Ovary (tissue), 9 donors: ENCODE data around the gene ZMIZ1. TPM values are rescaled to one million over a fixed set of nuclear protein-coding genes. Genes with fewer than 3 reads are reported as not detected.

ENCODE experiments used
- DNase-seq, 5 donors: peaks; one replicate each; pipeline ENCODE4 v3.0.0-alpha.2; 2019 to 2020
- H3K27ac ChIP-seq, 2 donors: fragments of 200-600 bp; one replicate each; pipeline versions ENCODE4 v1.5.1 to v1.8.0; 2019 to 2022
- H3K27me3 ChIP-seq: fragments of 200-600 bp; one replicate; pipeline ENCODE4 v1.8.0; 2022
- H3K36me3 ChIP-seq: fragments of 200-600 bp; sonication (generic); one replicate; pipeline ENCODE4 v1.5.1; 2019
- H3K4me1 ChIP-seq: one replicate; pipeline ENCODE4 v1.8.1; 2013; ENCODE audit warnings: mild to moderate bottlenecking, moderate library complexity; ENCODE audit not compliant: insufficient read depth
- H3K4me3 ChIP-seq: fragments of 200-600 bp; sonication (generic); one replicate; pipeline ENCODE4 v1.5.1; 2017
- H3K9me3 ChIP-seq, 2 donors: fragments of 200-600 bp in 1 of 2; sonication (generic) in 1 of 2; one replicate each; pipeline versions ENCODE4 v1.5.1 to v1.8.1; 2013 to 2019; ENCODE audit warnings: mild to moderate bottlenecking in 1 of 2, moderate library complexity in 1 of 2
- CTCF ChIP-seq, 3 donors: fragments of 450-650 bp in 2 of 3; fragments of 200-600 bp in 1 of 3; IDR thresholded peaks; one replicate each; pipeline versions ENCODE4 v1.5.1 to v1.8.0; 2016 to 2022; ENCODE audit warnings: antibody characterized with exemption in 3 of 3, mild to moderate bottlenecking in 1 of 3
- EP300 ChIP-seq: sonication (generic); formaldehyde crosslinking; IDR thresholded peaks from one replicate; pipeline ENCODE4 v1.6.1; 2017; ENCODE audit warnings: antibody characterized with exemption
- POLR2A ChIP-seq: fragments of 450-650 bp; IDR thresholded peaks from one replicate; pipeline ENCODE4 v1.6.1; 2017; ENCODE audit warnings: antibody characterized with exemption, mild to moderate bottlenecking, moderate library complexity
- WGBS, 3 donors: extraction: QIAGEN DNeasy Blood & Tissue Kit in 1 of 3; methylation state at CpG; one replicate each; pipeline versions ENCODE4 v1.1.5 to v1.1.7; 2013 to 2017; 5-methylcytosine and 5-hydroxymethylcytosine counted together
- intact Hi-C, 4 donors: fragments of 100-400 bp; cut with DNase I; formaldehyde crosslinking; loops; one replicate each; pipeline versions ENCODE4 v1.11.0 to v1.15.1; 2022 to 2023
- polyA plus RNA-seq, 2 donors: library from polyadenylated mRNA; stranded (reverse); fragments of 200-250 nt in 1 of 2; fragments of 350-450 nt in 1 of 2; fragmentation: Illumina TruSeq in 1 of 2; extraction: RNeasy Lipid Tissue Mini Kit (QIAGEN cat#74804) in 1 of 2; gene quantifications; one replicate each; pipeline ENCODE4 v1.2.3, GENCODE V29; 2013 to 2014
- total RNA-seq, 7 donors: library from RNA; depleted of rRNA in 2 of 7; stranded (reverse); fragments of >200 nt in 2 of 7; fragmentation: NEBNext Ultra II Directional in 3 of 7; extraction: Animal tissue kit (Norgen Biotek cat#: 25700) in 3 of 7; gene quantifications; one replicate each; pipeline versions ENCODE4 v1.1.0 to v1.2.4, GENCODE V29; 2016 to 2023
- donor health status: DM: no; HTN: no; CAD: no; lungs with moderate emphysema.
- donor health status: DM: no; HTN: no; CAD: no.
- donor health status: Bipolar disorder and iron deficiency.
- donor health status: DM: yes; HTN: yes; CAD: no.
- donor health status: DM: no; HTN: no; CAD: no.
- donor health status: DM: yes; HTN: yes; CAD: no.

Gene ZMIZ1
- total and polyA plus RNA-seq, 9 donors = 30.3 to 117 (median 69.1) TPM

DNA sequence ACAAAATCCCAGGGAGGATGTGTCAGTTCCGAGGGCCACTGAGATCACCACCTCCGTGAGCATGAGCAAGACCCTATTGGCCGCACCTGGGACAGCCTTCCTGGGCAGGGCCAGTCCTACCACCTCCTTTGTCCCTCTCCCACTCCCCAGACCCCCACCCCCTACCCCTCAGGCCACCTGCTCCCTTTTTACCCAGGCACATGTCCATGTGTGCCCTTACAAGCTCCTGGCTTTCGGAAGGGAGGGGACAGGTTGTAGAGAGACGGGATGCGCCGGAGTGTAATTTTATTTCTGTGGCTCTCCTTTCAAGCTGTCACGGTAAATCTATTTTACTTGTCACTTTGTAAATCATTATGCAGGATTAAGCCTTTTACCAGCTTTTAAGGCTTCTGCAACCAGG is 20.9 kb downstream of the ZMIZ1 start:
- TF ChIP-seq CTCF (IDR thresholded peaks at IDR 0.05) (no peak), EP300 (no peak), POLR2A (no peak)
- no peaks in the 10 kb centered on the region for H3K36me3 ChIP-seq
- DNase-seq = no peak
- H3K4me3 ChIP-seq = no peak overlapping the region
- peaks cover 47% of the 10 kb centered on the region for H3K4me1 ChIP-seq
- WGBS, 3 donors = 90 to 92% (median 91%) methylated on average over 8 of the region's 8 CpGs
- H3K27ac ChIP-seq = no peak overlapping the region
- no peaks in the 10 kb centered on the region for H3K27me3 ChIP-seq
- no peaks in the 10 kb centered on the region for H3K9me3 ChIP-seq
- intact Hi-C loops = loop anchor here in 1 of 4 donors (10.0 kb wide), 1 partner anchor 865 kb away; no protein-coding TSS in a partner anchor

- Histone ChIP-seq H3K4me1 (peaks cover 47% of the 10 kb centered on the region), H3K36me3 (no peaks in the 10 kb centered on the region), H3K27me3 (no peaks in the 10 kb centered on the region), H3K9me3 (no peaks in the 10 kb centered on the region), H3K27ac (peak overlapping the region in 1 of 2 donors; percentile 0), H3K4me3 (no peak overlapping the region)
- intact Hi-C loops = no loop called here
- WGBS, 3 donors = 19 to 28% (median 21%) methylated on average over 6 of the region's 6 CpGs
- TF ChIP-seq CTCF (IDR thresholded peaks at IDR 0.05) = no peak
- no peak for TF ChIP-seq EP300
- DNase-seq = no peak
Observed at GRCh38 chr10:79090134-79090803, 21.5 kb downstream of the ZMIZ1 start.

DNA sequence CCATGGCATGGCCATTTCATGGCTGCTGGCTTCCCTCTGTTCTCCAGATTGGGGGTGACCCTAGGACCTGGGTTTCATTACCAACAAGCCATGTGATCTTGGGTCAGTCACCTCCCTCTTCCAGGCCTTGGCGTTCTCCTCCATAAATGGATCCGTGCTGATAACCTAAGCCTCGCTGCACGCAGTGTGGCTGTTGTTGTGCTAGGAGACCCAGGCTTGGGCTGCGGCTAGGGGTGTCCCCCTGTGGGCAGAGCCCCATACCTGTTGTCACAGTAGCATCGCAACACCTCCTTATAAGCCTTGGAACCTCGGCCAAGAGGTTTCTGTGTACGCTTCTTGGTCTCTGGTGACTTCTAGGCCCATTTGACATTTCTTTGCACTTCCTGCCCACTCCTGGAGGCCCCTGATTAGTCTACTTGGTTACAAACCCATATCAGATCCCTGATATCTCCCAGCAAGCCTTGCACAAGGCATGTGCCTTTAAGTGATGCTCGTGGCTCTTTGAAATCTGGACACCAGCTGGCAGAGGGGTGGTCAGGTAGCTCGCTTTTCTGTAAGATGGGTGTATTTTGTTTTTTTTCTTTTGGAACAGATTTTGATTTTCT is 23.6 kb downstream of the ZMIZ1 start:
- Histone ChIP-seq H3K27ac (no peak overlapping the region), H3K9me3 (no peaks in the 10 kb centered on the region), H3K4me1 (peaks cover 45% of the 10 kb centered on the region), H3K27me3 (no peaks in the 10 kb centered on the region), H3K4me3 (no peak overlapping the region), H3K36me3 (no peaks in the 10 kb centered on the region)
- no peak for DNase-seq
- TF ChIP-seq EP300 = no peak
- TF ChIP-seq CTCF (IDR thresholded peaks at IDR 0.05) = no peak
- TF ChIP-seq POLR2A = no peak
- WGBS, 3 donors = 84 to 89% (median 87%) methylated on average over 10 of the region's 10 CpGs
- intact Hi-C loops = no loop called here

GRCh38 chr10:79093658-79094411 is 25.1 kb downstream of the ZMIZ1 start:
- 23 to 40% (median 32%) methylated on average over 23 to 24 of the region's 24 CpGs for WGBS, 3 donors
- intact Hi-C loops = no loop called here
- peak in 3 of 5 donors; percentile 44 to 66 (median 64) for DNase-seq
- H3K27me3 ChIP-seq = no peaks in the 10 kb centered on the region
- TF ChIP-seq CTCF (IDR thresholded peaks at IDR 0.05) = no peak
- no peak for TF ChIP-seq POLR2A
- TF ChIP-seq EP300 = no peak
- no peaks in the 10 kb centered on the region for H3K9me3 ChIP-seq
- H3K27ac ChIP-seq = peak overlapping the region in 1 of 2 donors; percentile 62
- no peak overlapping the region for H3K4me3 ChIP-seq
- no peaks in the 10 kb centered on the region for H3K36me3 ChIP-seq
- peaks cover 46% of the 10 kb centered on the region for H3K4me1 ChIP-seq
